ENCODE data around the gene NFIA. TPM values are rescaled to one million over a fixed set of nuclear protein-coding genes. Genes with fewer than 3 reads are reported as not detected.

The NFIA gene
- total RNA-seq, 8 experiments from 2014 or later: 1.0 to 57.6 (median 9.2) TPM

DNA sequence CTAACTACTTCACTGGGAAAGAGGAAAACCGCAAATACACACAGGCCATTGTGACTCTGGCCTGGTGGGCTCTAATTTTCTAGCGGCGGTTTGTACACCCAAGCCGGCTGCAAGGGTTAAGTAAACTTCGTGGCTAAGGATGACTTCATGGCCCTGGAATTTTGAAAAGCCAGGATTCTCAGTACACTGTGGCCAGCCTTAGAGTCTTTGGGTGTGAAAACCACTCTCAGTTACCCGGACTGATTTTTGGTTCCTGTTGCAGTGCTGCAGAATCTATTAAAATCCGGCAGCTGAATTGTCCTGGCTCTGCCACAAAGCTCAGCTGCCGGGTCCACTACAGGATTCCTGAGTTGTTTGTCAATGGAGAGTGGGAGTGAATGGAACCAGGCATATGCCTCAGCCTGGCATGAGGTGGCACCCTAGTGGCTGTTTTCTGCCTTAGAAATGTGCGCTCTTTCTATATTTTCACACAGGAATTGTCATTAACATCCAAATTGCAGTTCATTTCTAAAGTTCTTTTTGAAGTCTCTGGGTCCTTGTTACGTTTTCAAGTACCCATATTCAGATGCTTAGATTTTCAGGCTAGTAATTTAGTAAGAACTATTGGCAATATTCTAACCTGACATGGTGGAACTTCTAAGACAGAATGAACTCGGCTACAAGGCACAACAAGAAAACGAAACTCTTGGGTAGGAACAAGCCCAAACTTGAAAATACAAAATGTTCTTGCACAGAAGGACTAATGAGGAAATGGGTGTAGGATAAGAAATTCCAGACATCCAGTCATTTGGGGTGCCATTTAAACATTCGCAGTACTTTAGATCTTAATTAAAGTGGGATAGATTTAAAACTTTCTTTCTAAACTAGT is 255.9 kb downstream of the NFIA start:
- Histone ChIP-seq H3K4me1 (replicated peaks in 1 of 2) (peaks cover 22% of the 10 kb centered on the region in 2 donors), H3K4me3 (no peak overlapping the region), H3K27ac (peak overlapping the region in 1 of 2 donors; percentile 22)
- ATAC-seq (replicated peaks in 6 of 8): peak; percentile 92 to 99 (median 96)
- 1 to 85% (median 47%) methylated on average over 3 to 12 of the region's 13 CpGs for WGBS, 10 experiments
- in situ Hi-C loops (cut with MboI; ENCODE audit: low pct_unique_long_range_greater_than_20kb in 2 of 9, low sequenced_read_pairs in 9 of 9, unreplicated experiment in 9 of 9): loop anchor here in 1 of 9 experiments (25.0 kb wide), 1 partner anchor 276 kb away; no protein-coding TSS in a partner anchor

GRCh38 chr1:61338899-61339298 is 256.5 kb downstream of the NFIA start:
- Histone ChIP-seq H3K27ac (no peak overlapping the region), H3K4me1 (replicated peaks in 1 of 2) (peaks cover 29% of the 10 kb centered on the region in 2 donors), H3K4me3 (no peak overlapping the region)
- in situ Hi-C loops (cut with MboI; ENCODE audit: low pct_unique_long_range_greater_than_20kb in 2 of 9, low sequenced_read_pairs in 9 of 9, unreplicated experiment in 9 of 9): loop anchor here in 1 of 9 experiments (25.0 kb wide), 1 partner anchor 277 kb away; no protein-coding TSS in a partner anchor
- no peak for ATAC-seq (replicated peaks in 6 of 8)
- 39 to 100% (median 81%) methylated on average over 1 to 5 of the region's 5 CpGs for WGBS, 10 experiments

GRCh38 chr1:61341426-61341825 is 259.1 kb downstream of the NFIA start:
- no peak for ATAC-seq (replicated peaks in 6 of 8)
- peaks cover 35% of the 10 kb centered on the region in 2 donors for H3K4me1 ChIP-seq (replicated peaks in 1 of 2)
- H3K27ac ChIP-seq: no peak overlapping the region
- H3K4me3 ChIP-seq: no peak overlapping the region
- WGBS, 10 experiments: 89 to 100% (median 100%) methylated on average over 1 to 6 of the region's 6 CpGs; no CpG with 5 or more reads in 1 of the 10 experiments
- in situ Hi-C loops (cut with MboI; ENCODE audit: low pct_unique_long_range_greater_than_20kb in 2 of 9, low sequenced_read_pairs in 9 of 9, unreplicated experiment in 9 of 9): loop anchor here in 1 of 9 experiments (25.0 kb wide), 1 partner anchor 279 kb away; no protein-coding TSS in a partner anchor

GRCh38 chr1:61343734-61344420 is 261.5 kb downstream of the NFIA start:
- peaks cover 13 to 16% of the 10 kb centered on the region in 2 donors for H3K4me1 ChIP-seq (replicated peaks in 1 of 2)
- WGBS, 10 experiments: 30 to 96% (median 65%) methylated on average over 2 to 6 of the region's 6 CpGs
- H3K27ac ChIP-seq: peak overlapping the region in 1 of 2 donors; percentile 8
- in situ Hi-C loops (cut with MboI; ENCODE audit: low pct_unique_long_range_greater_than_20kb in 2 of 9, low sequenced_read_pairs in 9 of 9, unreplicated experiment in 9 of 9): loop anchor here in 1 of 9 experiments (25.0 kb wide), 1 partner anchor 282 kb away; no protein-coding TSS in a partner anchor
- peak in 5 of 8 experiments; percentile 84 to 98 (median 86) for ATAC-seq (replicated peaks in 6 of 8)
- H3K4me3 ChIP-seq: no peak overlapping the region

GRCh38 chr1:61344696-61345095 is 262.3 kb downstream of the NFIA start:
- no peak overlapping the region for H3K4me3 ChIP-seq
- ATAC-seq (replicated peaks in 6 of 8): no peak
- H3K4me1 ChIP-seq (replicated peaks in 1 of 2): peaks cover 13 to 16% of the 10 kb centered on the region in 2 donors
- in situ Hi-C loops (cut with MboI; ENCODE audit: low pct_unique_long_range_greater_than_20kb in 2 of 9, low sequenced_read_pairs in 9 of 9, unreplicated experiment in 9 of 9): loop anchor here in 1 of 9 experiments (25.0 kb wide), 1 partner anchor 282 kb away; no protein-coding TSS in a partner anchor
- H3K27ac ChIP-seq: no peak overlapping the region
- 60 to 100% (median 90%) methylated on average over 2 of the region's 2 CpGs; no CpG with 5 or more reads in 2 of the 10 experiments for WGBS, 10 experiments

DNA sequence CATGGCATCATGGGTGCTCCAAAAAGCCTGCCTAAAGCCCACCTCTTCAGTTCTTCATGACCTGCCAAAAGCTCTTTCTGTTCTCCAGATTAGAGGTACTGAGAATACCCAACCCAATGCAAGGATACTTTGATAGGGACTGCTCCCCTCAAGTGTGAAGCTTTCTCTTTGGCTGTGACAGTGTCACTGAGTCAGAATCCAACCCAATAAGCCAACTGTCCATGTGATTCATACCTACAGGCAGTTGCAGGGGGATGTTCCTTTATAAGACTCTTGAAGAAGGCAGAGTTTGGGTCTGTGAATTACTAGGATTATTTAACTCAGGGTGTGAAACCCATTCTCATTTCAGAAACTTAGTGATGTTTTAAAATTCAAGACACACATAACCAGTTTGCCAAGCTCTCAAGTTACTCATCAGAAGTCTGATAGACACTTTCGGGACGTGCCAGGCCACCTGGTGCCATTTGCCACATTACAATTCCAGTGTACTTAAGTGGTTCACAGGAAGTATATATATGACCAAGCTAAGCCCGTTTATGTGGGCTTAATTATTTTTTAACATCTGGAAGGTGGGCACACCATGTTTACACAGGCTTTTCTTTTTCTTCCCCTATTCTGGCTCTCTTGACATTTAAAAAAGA is 265.8 kb downstream of the NFIA start:
- Histone ChIP-seq H3K4me3 (no peak overlapping the region), H3K4me1 (replicated peaks in 1 of 2) (peaks cover 13 to 14% of the 10 kb centered on the region in 2 donors), H3K27ac (no peak overlapping the region)
- 50 to 100% (median 97%) methylated on average over 1 to 3 of the region's 3 CpGs for WGBS, 10 experiments
- in situ Hi-C loops (cut with MboI; ENCODE audit: low pct_unique_long_range_greater_than_20kb in 2 of 9, low sequenced_read_pairs in 9 of 9, unreplicated experiment in 9 of 9): loop anchor here in 1 of 9 experiments (25.0 kb wide), 1 partner anchor 286 kb away; no protein-coding TSS in a partner anchor
- no peak for ATAC-seq (replicated peaks in 6 of 8)

DNA sequence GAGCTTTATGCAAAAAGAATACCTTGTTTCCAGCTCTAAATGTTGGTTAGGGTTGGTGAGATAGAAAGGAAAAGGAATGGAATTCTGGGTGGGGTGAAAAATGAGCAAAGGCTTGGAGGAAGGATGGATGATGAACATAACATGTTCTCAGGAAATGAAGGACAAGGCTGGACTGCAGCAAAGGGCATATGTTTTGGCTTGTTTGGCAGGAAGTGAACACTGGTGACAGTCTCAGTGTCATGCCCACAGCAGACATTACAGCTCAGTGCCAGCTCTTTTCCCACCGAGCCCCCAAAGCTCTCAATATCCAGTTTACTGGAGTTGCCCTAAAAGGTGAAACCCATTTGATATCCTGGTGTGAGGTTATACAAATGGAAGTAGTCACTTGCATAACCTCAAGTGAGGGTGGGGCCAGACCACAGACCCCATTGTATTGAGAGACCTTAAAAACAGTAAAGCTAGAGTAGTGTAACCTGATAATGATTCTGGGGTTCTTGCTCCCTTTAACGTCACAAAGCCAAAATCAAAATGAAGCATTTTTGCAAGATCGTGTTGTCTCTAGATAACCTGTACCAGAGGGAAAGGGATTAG is 270.6 kb downstream of the NFIA start:
- H3K4me3 ChIP-seq: no peak overlapping the region
- no peak overlapping the region for H3K27ac ChIP-seq
- no peak for ATAC-seq (replicated peaks in 6 of 8)
- WGBS, 10 experiments: 0 to 100% (median 37%) methylated on average over 1 to 3 of the region's 3 CpGs; no CpG with 5 or more reads in 3 of the 10 experiments
- H3K4me1 ChIP-seq (replicated peaks in 1 of 2): no peaks in the 10 kb centered on the region
- in situ Hi-C loops (cut with MboI; ENCODE audit: low pct_unique_long_range_greater_than_20kb in 2 of 9, low sequenced_read_pairs in 9 of 9, unreplicated experiment in 9 of 9): no loop called here

DNA sequence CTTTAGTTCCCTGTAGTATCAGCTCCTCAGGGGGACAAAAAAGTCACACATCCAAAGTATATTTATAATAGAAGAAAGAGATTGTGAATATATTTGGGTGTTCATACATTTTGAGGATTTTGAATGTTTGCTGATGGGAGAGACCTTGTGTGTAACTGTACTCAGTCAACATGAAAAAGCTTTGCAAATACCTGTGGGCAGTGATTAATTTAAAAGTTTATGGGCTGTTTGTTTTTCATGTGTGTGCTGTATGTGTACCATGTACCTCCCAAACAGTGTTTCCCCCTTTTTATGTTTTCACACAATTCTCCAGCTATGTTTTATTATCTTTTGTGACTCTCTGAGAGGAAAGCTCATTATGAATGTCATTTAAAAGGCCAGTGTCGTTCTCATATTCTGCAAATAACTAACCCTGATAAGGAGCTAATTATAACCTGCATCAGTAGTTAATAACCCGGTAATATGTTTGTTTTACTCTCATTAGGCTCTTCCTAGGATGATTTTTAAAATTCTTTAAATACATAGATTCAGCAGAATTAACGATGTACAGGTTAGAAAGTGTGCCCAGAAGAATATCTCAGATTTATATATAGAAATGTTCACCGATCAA is 271.5 kb downstream of the NFIA start:
- no peaks in the 10 kb centered on the region for H3K4me1 ChIP-seq (replicated peaks in 1 of 2)
- no peak overlapping the region for H3K4me3 ChIP-seq
- in situ Hi-C loops (cut with MboI; ENCODE audit: low pct_unique_long_range_greater_than_20kb in 2 of 9, low sequenced_read_pairs in 9 of 9, unreplicated experiment in 9 of 9): no loop called here
- WGBS, 10 experiments: 78 to 100% (median 95%) methylated on average over 1 to 4 of the region's 4 CpGs; no CpG with 5 or more reads in 1 of the 10 experiments
- no peak overlapping the region for H3K27ac ChIP-seq
- ATAC-seq (replicated peaks in 6 of 8): no peak

DNA sequence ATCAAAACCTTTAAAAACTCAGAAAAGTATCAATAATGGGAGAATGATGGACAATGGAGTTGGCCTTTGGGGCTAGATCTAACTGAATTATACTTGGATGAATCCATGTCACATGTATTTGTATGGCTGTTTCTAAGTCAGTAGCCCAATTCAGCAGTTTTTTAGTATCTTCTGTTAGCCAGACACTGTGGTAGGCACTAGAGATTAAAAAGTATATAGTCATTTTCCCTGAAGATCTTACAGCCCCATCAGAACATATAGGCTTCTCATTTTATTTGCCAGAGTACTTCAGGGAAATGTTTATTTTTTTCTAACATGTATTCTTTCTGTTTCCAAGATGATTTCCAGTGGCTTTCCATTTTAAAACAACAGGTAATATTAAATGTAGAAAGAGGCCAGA is 273.7 kb downstream of the NFIA start:
- Histone ChIP-seq H3K27ac (no peak overlapping the region), H3K4me1 (replicated peaks in 1 of 2) (no peaks in the 10 kb centered on the region), H3K4me3 (no peak overlapping the region)
- in situ Hi-C loops (cut with MboI; ENCODE audit: low pct_unique_long_range_greater_than_20kb in 2 of 9, low sequenced_read_pairs in 9 of 9, unreplicated experiment in 9 of 9): no loop called here
- no peak for ATAC-seq (replicated peaks in 6 of 8)

DNA sequence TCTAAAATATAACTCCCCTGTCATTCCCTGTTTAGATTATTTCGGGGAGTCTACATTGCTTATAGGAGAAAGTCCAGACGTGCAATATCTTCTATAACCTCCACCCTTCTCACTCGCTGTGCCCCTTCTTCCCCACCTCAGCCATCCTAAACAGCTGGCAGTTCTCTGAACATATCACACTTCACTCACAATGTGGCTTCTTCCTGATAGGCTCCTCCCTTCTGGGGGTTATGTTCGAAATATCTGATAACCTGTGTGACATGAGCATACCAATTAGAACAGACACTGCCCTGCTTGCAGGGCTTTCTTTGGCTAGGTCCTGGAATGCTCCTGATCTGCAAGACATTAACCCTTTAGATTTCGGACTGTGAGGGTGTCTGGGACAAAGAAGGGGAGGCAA is 274.6 kb downstream of the NFIA start:
- 67 to 100% (median 91%) methylated on average over 1 to 5 of the region's 5 CpGs for WGBS, 10 experiments
- no peak for ATAC-seq (replicated peaks in 6 of 8)

DNA sequence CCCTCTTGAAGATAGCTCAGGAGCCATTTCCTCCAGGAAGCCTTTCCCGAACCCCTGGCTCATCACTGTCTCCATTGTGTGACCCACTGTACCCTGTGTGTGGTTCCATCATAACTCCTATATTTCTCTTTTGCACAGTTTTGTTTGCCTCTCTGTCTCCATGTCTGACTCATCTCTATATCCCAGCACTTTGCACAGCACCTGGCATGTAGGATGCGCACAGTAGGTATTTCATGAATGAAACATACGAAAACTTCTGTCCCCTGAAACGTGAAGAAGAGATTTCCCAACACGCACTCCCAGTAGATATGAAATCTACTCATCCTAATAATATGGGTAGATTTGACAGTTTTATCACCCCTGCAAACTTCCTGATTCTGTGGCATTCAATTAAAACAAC is 275.2 kb downstream of the NFIA start:
- H3K4me1 ChIP-seq (replicated peaks in 1 of 2): peaks cover 0 to 13% of the 10 kb centered on the region in 2 donors
- H3K27ac ChIP-seq: no peak overlapping the region
- in situ Hi-C loops (cut with MboI; ENCODE audit: low pct_unique_long_range_greater_than_20kb in 2 of 9, low sequenced_read_pairs in 9 of 9, unreplicated experiment in 9 of 9): no loop called here
- H3K4me3 ChIP-seq: no peak overlapping the region
- no peak for ATAC-seq (replicated peaks in 6 of 8)
- 79 to 100% (median 95%) methylated on average over 2 to 5 of the region's 5 CpGs; no CpG with 5 or more reads in 1 of the 10 experiments for WGBS, 10 experiments

More for the DNA sequence above, 274.6 kb downstream of the NFIA start:
- in situ Hi-C loops (cut with MboI; ENCODE audit: low pct_unique_long_range_greater_than_20kb in 2 of 9, low sequenced_read_pairs in 9 of 9, unreplicated experiment in 9 of 9): no loop called here
- Histone ChIP-seq H3K27ac (no peak overlapping the region), H3K4me1 (replicated peaks in 1 of 2) (peaks cover 0 to 7% of the 10 kb centered on the region in 2 donors), H3K4me3 (no peak overlapping the region)

All from motor neuron (in vitro differentiated cells).